GM18505 (cell line): ENCODE data around the gene ITGAL.

ENCODE experiments used
- ATAC-seq: cut with Tn5 transposase; IDR thresholded peaks from one replicate; pipeline ENCODE4 v1.9.1; 2021; ENCODE audit not compliant: unreplicated experiment
- POLR2A ChIP-seq: IDR thresholded peaks from 4 replicates; pipeline ENCODE4 v1.6.1; 2011; ENCODE audit warnings: borderline replicate concordance; ENCODE audit not compliant: insufficient read depth, insufficient read length; ENCODE audit errors: extremely low read depth

Gene ITGAL

DNA sequence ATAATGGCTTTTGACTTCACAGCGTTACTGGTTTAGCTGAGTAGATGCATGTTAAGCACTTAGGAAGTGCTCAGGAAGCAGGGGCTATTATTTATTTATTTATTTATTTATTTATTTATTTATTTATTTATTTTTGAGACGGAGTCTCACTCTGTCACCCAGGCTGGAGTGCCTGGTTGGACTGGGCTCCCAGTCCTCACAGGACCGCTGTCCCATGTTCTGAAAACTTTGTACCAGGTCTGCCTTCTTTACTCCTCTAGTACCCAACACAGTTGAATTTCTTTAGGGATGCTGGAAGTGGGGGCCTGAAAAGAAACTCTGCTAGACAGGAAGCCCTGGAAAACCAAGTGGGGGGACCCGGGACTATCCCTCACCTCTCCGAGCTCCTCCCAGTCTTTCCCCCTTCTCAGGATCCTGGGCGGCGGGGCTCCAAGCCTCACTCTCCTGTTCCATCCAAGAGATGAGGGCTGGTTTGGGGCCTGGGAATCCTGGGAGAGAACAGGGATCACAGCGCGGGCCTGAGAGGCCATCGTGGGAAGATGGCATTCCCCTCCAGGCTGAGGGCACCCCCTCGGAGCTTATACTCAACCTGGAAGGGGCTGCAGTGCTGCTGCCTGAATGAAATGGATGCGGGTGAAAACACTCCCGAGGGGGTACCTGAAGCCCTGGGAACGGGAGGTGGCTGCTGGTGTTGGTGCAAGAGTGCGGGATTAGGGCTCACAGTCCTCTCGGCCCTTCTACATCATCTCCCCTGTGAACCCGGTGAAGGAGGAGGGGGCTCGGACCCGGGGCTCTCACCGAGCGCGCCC, 98.3 kb downstream of the ITGAL start:
- no peak for TF ChIP-seq POLR2A
- ATAC-seq: peak; percentile 2

DNA sequence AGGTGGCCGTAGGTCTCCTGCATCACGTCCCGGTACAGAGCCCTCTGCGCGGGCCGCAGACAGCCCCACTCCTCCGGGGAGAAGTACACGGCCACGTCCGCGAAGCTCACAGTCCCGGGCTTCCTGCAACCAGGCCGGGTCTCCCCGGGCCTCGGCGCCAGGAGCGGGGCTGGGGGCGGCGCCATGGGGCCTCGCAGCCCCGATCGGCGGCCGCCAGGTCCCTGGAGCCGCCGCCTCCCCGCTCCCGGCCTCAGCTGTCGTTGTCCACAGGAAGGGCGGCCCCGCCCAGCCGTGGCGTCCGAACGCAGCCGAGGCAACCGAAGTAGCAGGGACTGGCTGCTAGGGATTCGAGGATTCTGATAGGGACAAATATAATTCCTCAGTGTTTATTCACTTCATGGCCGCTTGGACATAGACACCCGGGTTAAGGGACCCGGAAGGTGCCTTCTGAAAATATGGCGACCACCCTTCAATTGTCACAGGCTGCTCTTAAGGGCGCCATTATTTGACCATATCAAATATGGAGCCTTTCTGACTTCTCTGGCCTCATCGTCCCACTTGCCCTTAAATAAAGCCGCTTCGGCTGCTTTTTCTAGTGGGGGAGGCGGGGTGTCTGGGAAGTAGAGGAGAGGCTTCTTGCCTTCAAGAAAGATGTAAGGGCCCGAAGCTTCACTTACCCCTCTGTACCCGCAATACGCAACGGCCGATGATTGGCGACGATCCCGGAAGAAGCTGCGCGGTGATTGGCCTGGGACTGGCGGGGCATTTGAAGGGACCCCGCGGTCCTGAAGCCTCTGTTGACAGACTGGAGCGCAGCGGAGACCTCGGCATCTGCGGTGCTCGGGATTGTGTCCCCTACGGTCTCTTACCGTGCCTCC, 99.1 kb downstream of the ITGAL start, which contains the start of gene ZNF688:
Gene ZNF688 (minus strand): TSS at position 270 of the 878 bp plus-strand sequence. CDS start 85 bp downstream, at position 185.
- ATAC-seq: peak; percentile 70
- peak; percentile 64 for TF ChIP-seq POLR2A
